Measurements from ENCODE around the gene RSPH10B2. TPM values are rescaled to one million over a fixed set of nuclear protein-coding genes. Genes with fewer than 3 reads are reported as not detected.
"Not testable (repeated sequence)": the region's sequence is repeated elsewhere in the genome, so short reads cannot be mapped to it uniquely, and the experiment has no call there.

The RSPH10B2 gene
- total RNA-seq, 2 experiments from 2014 or later = 0.76 to 1.3 TPM

GRCh38 chr7:6727663-6728062, 26.2 kb upstream of the RSPH10B2 start:
- H4K20me1 ChIP-seq (ENCODE audit: insufficient read depth, low read length) = no peaks in the 10 kb centered on the region
- intact Hi-C loops (cut with micrococcal nuclease; ENCODE audit: unreplicated experiment) = loop anchor here (5.0 kb wide), 1 partner anchor 135 kb away; the partner anchor contains the start of gene INTS15
- ChIA-PET CTCF (ENCODE audit: unreplicated experiment) (no interaction called here), POLR2A (interaction anchor here (0.7 kb wide), 1 partner anchor 105 kb away, joined by 4 read pairs; no protein-coding TSS in a partner anchor)
- no peak overlapping the region for H3K27ac ChIP-seq (ENCODE audit: low read depth, low read length, poor library complexity, severe bottlenecking)
- H3K9me2 ChIP-seq (ENCODE audit: insufficient read depth, low read length) = no peaks in the 10 kb centered on the region
- no peak overlapping the region for H3K4me3 ChIP-seq (ENCODE audit: low read depth, low read length, poor library complexity, severe bottlenecking)
- no peak overlapping the region; the same call in 1 of the 2 replicates for H2AFZ ChIP-seq (ENCODE audit: low read length)
- H3K79me2 ChIP-seq (ENCODE audit: insufficient read depth, low read depth, low read length) = peaks cover 17% of the 10 kb centered on the region
- no peak for DNase-seq (ENCODE audit: low spot score)
- H3K4me1 ChIP-seq (ENCODE audit: insufficient read depth, low read length, poor library complexity, severe bottlenecking) = peaks cover 31% of the 10 kb centered on the region
- TF ChIP-seq CTCF (conservative IDR thresholded peaks at IDR 0.05; ENCODE audit: low read length) = no peak
- TF ChIP-seq EZH2phosphoT487 (IDR thresholded peaks at IDR 0.05; ENCODE audit: borderline replicate concordance, low read depth, low read length) = no peak
- H3K36me3 ChIP-seq (ENCODE audit: insufficient read depth, low read length) = peaks cover 5% of the 10 kb centered on the region
- no peak overlapping the region for H3K4me2 ChIP-seq (ENCODE audit: low read length)
- no TSS peak for BruUV-seq (replicated peaks)
- no peaks in the 10 kb centered on the region for H3K9me3 ChIP-seq (ENCODE audit: low read length)

DNA sequence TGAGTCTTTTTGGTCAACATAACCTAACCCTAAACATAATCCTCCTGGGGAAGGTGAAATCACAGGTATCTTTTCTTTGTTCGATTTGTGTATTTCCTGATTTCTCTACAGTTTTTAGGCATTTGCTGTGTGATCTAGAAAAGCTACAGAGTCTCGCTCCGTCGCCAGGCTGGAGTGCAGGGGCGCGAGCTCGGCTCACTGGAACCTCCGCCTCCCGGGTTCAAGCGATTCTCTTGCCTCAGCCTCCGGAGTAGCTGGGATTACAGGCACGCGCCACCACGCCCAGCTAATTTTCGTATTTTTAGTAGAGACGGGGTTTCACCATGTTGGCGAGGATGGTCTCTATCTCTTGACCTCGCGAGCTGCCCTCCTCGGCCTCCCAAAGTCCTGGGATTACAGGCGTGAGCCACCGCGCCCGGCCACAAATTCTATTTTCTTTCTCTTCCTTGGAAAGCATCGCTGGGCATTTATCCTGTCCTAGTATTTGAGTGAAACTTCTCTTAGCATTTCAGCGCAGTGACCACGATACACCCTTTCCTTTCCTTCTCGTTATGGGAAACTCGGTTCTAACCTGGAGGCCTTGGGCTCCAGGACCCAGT, 24.9 kb upstream of the RSPH10B2 start:
- Histone ChIP-seq H2AFZ (ENCODE audit: low read length) (peak overlapping the region; percentile 90; the same call in 1 of the 2 replicates), H3K4me1 (ENCODE audit: insufficient read depth, low read length, poor library complexity, severe bottlenecking) (peaks cover 28% of the 10 kb centered on the region), H3K4me2 (ENCODE audit: low read length) (peak overlapping the region; percentile 89), H3K4me3 (ENCODE audit: low read depth, low read length, poor library complexity, severe bottlenecking) (peak overlapping the region; percentile 95), H3K79me2 (ENCODE audit: insufficient read depth, low read depth, low read length) (peaks cover 17% of the 10 kb centered on the region), H3K36me3 (ENCODE audit: insufficient read depth, low read length) (peaks cover 18% of the 10 kb centered on the region)
- H4K20me1 ChIP-seq (ENCODE audit: insufficient read depth, low read length); H3K9me2 ChIP-seq (ENCODE audit: insufficient read depth, low read length); H3K27ac ChIP-seq (ENCODE audit: low read depth, low read length, poor library complexity, severe bottlenecking); CTCF ChIA-PET (ENCODE audit: unreplicated experiment); H3K9me3 ChIP-seq (ENCODE audit: low read length); BruUV-seq (replicated peaks); DNase-seq (ENCODE audit: low spot score): not testable (repeated sequence)
- POLR2A ChIA-PET = interaction anchor here (0.5 to 0.9 kb wide), 3 partner anchors 43 to 311 kb away, joined by 3 to 5 read pairs (median 4); no protein-coding TSS in a partner anchor
- intact Hi-C loops (cut with micrococcal nuclease; ENCODE audit: unreplicated experiment) = loop anchor here (1.0 to 5.0 kb wide), 2 partner anchors 23 to 137 kb away; partner anchors contain the start of genes INTS15 and ZNF12

DNA sequence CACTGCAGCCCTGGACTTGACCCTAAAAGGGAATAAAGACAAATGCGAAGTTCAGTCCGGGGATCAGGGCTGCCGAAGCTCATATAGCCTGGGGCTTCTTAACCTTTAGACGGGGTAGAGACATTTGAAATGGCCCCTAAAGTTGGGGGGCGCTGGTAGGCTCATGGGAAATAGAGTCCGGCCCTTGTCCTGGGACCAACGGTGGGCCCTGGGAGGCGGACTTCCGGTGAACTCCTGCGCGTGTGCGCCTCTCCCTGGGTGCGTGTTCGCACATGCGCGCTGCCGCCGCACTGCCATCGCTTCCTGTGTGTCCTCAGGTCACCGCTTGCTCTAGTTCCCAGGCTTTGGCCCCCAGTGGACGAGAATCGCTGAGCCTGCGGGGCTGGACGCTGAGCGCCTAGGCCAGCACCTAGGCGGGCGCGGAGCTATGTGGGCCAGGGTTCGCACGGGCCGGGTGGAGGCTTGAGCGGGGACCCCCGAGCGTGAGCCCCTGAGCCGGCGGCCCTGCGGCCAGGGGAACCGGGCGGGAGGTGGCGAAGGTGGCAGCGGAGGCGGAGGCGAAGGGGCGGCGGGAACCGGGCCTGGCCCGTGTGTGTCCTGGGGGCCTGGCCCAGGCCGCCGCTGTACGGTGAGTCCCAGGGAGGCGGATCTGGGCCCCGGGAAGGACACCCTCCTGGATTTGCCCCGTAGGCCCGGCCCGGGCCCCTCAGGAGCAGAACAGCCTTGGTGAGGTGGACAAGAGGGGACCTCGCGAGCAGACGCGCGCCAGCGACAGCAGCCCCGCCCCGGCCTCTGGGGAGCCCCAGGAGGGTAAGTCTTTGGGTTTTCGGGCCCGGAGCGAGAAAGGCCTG, 24.2 kb upstream of the RSPH10B2 start:
- peaks cover 26% of the 10 kb centered on the region for H3K36me3 ChIP-seq (ENCODE audit: insufficient read depth, low read length)
- ChIA-PET CTCF (ENCODE audit: unreplicated experiment) (interaction anchor here (0.6 kb wide), 1 partner anchor 213 kb away, joined by 3 read pairs; no protein-coding TSS in a partner anchor), POLR2A (interaction anchor here (0.5 to 0.9 kb wide), 3 partner anchors 44 to 312 kb away, joined by 3 to 5 read pairs (median 4); no protein-coding TSS in a partner anchor)
- DNase-seq (ENCODE audit: low spot score) = peak; percentile 97
- H3K4me1 ChIP-seq (ENCODE audit: insufficient read depth, low read length, poor library complexity, severe bottlenecking) = peaks cover 25% of the 10 kb centered on the region
- H3K4me3 ChIP-seq (ENCODE audit: low read depth, low read length, poor library complexity, severe bottlenecking) = peak overlapping the region; percentile 95
- no peaks in the 10 kb centered on the region for H4K20me1 ChIP-seq (ENCODE audit: insufficient read depth, low read length)
- BruUV-seq (replicated peaks) = no TSS peak
- peak overlapping the region; percentile 46 for H3K27ac ChIP-seq (ENCODE audit: low read depth, low read length, poor library complexity, severe bottlenecking)
- H3K9me3 ChIP-seq (ENCODE audit: low read length) = no peaks in the 10 kb centered on the region
- TF ChIP-seq CTCF (conservative IDR thresholded peaks at IDR 0.05; ENCODE audit: low read length) (no peak), EZH2phosphoT487 (IDR thresholded peaks at IDR 0.05; ENCODE audit: borderline replicate concordance, low read depth, low read length) (no peak)
- H3K9me2 ChIP-seq (ENCODE audit: insufficient read depth, low read length) = no peaks in the 10 kb centered on the region
- intact Hi-C loops (cut with micrococcal nuclease; ENCODE audit: unreplicated experiment) = loop anchor here (1.0 to 5.0 kb wide), 2 partner anchors 23 to 137 kb away; partner anchors contain the start of genes INTS15 and ZNF12
- peaks cover 17% of the 10 kb centered on the region for H3K79me2 ChIP-seq (ENCODE audit: insufficient read depth, low read depth, low read length)
- H3K4me2 ChIP-seq (ENCODE audit: low read length) = peak overlapping the region; percentile 89
- H2AFZ ChIP-seq (ENCODE audit: low read length) = peak overlapping the region; percentile 90; the same call in 1 of the 2 replicates
